GM18907 (cell line): ENCODE results near the gene MON2.
A peak's percentile ranks its signal among the peaks of the same experiment; 100 is the strongest.
"Not testable (repeated sequence)": the region's sequence is repeated elsewhere in the genome, so short reads cannot be mapped to it uniquely, and the experiment has no call there.

Experiments used
- ATAC-seq: cut with Tn5 transposase; IDR thresholded peaks from one replicate; pipeline ENCODE4 v1.9.1; 2021; ENCODE audit warnings: mild to moderate bottlenecking, moderate library complexity; ENCODE audit not compliant: unreplicated experiment

Gene MON2, protein sequence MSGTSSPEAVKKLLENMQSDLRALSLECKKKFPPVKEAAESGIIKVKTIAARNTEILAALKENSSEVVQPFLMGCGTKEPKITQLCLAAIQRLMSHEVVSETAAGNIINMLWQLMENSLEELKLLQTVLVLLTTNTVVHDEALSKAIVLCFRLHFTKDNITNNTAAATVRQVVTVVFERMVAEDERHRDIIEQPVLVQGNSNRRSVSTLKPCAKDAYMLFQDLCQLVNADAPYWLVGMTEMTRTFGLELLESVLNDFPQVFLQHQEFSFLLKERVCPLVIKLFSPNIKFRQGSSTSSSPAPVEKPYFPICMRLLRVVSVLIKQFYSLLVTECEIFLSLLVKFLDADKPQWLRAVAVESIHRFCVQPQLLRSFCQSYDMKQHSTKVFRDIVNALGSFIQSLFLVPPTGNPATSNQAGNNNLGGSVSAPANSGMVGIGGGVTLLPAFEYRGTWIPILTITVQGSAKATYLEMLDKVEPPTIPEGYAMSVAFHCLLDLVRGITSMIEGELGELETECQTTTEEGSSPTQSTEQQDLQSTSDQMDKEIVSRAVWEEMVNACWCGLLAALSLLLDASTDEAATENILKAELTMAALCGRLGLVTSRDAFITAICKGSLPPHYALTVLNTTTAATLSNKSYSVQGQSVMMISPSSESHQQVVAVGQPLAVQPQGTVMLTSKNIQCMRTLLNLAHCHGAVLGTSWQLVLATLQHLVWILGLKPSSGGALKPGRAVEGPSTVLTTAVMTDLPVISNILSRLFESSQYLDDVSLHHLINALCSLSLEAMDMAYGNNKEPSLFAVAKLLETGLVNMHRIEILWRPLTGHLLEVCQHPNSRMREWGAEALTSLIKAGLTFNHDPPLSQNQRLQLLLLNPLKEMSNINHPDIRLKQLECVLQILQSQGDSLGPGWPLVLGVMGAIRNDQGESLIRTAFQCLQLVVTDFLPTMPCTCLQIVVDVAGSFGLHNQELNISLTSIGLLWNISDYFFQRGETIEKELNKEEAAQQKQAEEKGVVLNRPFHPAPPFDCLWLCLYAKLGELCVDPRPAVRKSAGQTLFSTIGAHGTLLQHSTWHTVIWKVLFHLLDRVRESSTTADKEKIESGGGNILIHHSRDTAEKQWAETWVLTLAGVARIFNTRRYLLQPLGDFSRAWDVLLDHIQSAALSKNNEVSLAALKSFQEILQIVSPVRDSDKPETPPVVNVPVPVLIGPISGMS (N-terminal part only)

DNA sequence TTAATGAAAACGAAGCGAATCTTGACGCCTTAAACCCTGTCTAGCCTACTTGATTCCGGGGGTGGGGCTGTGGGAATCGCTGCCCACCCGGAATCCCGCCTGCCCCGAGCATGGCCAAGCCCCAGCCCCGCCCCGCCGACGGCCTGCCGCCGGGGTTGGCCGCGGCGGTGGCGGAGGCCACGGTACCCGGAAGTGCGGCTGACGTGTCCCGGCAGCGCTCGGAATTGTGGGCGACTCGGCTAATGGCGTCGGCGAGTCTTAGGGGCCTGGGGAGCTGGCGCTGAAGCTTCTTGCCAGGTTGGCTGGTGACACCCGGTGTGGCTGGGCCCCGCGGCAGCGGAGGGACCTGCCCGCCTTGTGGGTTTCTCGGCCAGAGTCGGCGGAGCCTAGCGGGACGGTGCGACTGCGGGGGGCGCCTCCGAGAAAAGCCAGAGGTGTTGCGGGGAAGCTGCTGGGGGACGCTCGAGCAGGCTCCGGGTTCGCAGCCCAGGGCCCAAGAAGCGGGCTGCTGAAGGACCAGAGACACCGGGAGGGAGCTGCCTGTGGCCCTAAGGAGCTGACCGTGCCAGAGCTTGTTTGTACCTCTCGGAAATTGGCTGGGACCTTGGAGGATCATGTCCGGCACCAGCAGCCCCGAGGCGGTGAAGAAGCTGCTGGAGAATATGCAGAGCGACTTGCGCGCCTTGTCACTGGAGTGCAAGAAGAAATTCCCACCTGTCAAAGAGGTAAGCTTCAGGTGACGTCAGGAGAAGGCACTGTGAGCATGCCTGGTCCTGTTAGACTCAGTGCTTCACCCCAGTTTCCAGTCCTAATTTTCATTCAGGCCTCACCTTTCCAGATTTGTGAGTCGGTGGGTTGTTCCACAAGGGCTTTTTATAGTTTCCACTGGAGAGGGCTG, at the start of gene MON2:
Gene MON2, plus strand, starts transcription at position 233 of the 898 bp plus-strand sequence. Its CDS starts 382 bp downstream, at position 615.
- peak; percentile 98 for ATAC-seq

DNA sequence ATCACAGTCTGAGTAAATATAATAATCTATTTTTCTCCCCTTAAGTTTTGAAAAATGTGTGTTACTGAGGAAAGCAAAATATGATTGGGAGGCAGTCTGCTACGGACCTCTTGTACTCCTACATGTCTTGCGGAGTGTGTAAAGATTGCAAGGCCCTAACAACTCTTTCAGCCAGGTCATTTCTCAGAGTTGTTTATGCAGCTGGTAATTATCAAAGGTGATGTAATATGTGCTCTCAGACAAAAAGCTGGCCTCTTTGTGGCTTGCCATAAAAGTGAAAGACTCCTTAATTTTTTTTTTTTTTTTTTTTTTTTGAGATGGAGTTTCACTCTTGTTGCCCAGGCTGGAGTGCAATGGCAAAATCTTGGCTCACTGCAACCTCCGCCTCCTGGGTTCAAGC, 40.5 kb upstream of the MON2 start:
- no peak for ATAC-seq

DNA sequence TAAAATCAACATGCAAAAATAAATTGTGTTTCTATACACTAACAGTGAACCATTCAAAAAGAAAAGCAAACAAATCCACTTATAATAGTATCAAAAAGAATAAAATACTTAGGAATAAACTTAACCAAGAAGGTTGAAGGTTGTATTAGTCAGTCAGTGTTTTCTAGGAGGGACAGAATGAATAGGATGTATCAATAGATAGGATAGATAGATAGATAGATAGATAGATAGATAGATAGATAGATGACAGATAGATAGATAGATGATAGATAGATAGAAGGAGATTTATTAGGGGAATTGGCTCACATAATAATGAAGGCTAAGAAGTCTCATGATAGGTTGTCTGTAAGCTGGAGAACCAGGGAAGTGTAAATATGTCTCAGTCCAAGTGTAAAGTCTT, 37.2 kb upstream of the MON2 start:
- no peak for ATAC-seq

DNA sequence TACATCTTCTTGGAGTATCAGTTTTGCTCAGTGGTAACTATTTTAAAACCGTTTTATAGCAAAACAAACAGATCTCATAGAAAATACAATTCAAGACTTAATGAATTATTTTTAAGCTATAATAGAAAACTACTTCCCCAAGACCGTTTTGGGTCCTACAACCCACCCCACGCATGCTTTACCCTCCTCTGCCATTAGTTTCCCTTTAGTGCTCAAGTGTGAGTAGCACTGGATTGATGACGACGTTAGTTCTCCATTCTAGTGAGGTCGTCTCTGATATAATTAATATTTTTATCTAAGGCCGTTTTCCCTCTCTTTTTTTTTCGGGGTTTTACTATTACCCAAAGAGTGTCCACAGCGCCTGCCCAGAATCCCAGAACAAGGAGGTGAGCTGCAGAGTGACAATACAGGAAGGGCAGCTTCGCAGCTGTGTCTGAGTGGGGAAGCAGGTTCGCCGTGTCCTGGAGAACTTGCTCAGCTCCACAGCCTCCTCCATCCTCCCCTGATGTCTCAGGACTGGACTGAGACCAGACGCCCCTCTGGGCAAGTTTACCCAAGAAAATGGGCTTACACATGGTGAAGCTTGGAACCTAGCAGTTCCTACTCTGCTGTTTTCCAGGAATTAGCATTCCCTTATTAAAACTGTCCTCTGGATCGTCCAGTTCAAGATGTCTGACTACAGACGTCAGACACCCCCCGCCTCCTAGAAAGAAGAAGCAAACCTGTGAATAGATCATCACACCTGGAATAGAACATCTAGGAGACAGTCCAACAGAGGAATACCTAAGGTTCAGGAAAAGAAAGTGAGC, 31.9 kb upstream of the MON2 start:
- no peak for ATAC-seq

DNA sequence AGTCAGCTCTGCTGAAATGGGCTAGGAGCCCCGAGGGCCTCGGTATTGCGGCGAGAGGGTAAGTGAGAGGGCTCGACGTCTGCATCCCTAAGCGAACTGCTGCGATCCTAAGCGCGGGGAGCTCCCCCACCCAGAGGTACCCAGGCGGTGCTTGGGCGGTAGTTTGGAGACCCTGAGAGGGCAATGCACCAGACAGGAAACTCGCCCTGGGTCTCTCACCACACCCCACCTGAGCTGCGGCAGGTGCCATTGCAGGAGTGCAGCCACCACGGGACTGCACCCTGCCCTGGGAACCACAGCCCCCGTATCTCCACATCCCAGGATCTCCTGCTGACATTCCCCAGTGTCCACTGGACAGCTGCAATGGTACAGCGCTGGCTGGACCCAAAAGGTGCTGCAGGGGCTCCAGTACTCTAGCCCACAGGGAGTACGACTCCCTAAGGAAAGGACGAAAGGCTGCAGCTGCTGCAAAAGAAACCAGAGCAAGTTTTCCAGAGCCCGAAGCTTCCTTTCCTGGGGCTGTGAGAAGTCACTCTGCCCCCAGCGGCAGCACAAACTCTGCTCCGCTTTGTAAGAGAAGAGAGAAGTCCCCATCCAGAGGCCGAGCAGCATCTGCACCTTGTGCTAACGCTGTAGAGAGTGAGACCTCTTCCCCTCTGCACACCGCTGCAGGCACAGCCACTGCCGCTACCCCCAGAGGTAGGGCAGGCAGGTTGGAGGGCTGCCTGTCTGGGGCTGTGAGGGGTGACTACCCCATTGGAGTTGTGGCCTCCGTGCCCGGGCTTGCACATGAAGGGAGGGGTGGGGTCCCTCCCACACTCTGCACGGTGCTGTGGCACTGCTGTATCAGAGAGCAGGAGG, 31.1 kb upstream of the MON2 start:
- ATAC-seq, result peak; percentile 90

DNA sequence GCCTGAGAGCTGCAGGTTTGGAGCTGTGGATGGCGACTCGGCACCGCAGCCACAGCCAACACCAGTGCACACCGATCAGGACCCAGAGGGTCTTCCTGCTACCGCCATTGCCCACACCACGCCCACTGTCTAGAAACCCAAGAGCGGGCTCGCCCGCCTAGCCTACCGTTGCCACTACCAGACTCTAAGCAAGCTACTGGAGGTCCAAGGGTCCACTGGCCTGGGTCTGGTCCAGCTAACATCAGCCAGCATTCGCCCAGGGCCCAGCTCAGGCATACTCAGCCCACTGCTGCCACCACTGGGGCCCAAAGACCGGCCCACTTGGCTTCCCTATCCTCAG, 30.5 kb upstream of the MON2 start:
- peak; percentile 4 for ATAC-seq

DNA sequence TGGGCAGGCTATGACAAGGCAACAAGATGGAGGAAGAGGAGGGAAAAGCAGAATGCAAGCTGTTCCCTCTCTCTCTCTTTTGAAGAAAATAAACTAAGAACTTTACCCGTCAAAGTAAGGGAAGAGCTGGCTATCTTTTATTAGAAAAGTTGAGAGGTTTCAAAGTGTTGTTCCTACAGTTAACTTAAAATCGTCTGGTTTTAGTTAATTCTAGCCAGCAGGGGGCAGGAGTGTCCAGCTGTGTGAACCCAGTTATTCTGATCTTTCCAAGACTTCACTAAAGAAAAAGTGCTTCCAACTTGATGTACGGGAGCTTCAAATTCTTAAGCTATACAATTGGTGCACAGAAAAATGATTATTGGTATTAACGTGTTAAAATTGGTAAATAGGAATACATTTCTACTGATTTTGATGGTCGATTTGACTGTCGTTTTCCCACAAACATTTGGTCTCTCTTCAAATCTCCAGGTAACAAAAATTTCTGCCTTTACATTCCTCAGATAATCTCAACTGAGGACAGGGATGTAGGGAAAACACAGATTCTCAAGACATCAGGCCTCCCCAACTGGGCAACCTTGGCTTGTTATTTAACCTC, 28.4 kb upstream of the MON2 start:
- ATAC-seq, result no peak

DNA sequence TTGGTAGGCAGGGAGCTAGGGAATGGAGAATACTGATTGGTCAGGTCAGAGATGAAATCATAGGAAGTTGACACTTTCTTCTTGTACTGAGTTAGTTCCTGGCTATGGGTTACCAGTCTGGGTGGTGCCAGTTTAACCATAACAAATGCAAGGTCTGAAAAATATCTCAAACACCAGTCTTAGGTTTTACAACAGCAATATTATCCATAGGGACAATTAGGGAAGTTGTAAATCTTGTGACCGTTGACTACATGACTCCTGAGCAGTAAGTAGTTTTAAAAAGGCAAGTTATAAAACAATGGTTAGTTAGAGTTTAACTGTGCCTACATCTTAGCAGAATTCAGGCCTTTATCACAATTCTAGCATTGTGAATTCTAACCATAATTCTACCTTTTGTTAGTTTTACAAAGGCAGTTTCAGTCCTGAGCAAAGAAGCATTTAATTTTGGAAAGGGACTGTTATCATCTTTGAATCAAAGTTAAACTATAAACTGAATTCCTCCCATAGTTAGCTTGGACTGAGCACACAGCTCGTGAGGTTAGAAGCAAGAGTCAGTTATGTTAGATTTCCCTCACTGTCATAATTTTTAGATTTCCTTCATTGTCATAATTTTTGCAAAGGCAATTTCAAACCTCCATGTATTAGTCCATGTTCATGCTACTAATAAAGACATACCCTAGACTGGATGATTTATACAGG, 19.7 kb upstream of the MON2 start:
- ATAC-seq, result no peak

DNA sequence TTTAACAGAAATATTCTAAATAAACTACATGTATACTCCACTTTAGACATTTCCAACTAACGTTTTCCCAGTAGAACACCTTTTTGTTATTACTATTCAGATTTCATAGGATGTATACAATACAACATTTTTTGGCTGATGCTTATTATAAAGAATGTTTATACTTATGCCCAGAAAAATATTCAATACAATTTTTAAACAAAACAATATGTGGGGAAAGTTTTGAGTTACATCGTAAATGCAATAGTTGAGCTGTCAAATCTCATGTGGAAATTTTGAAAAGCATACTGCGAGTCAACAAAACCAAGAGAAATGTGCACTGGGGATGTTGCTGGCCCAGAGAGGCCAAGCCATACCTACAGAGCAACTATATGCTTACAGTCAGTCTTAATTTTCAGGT, 18.2 kb upstream of the MON2 start:
- no peak for ATAC-seq

DNA sequence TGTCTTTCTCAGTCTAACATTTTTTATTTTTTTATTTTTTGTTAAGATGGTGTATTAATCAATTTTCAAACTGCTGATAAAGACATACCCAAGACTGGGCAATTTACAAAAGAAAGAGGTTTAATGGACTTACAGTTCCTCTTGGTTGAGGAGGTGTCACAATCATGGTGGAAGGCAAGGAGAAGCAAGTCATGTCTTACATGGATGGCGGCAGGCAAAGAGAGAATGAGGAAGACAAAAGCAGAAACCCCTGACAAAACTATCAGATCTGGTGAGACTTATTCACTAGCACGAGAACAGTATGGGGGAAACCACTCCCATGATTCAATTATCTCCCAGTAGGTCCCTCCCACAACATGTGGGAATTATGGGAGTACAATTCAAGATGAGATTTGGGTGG, 11.2 kb upstream of the MON2 start:
- not testable (repeated sequence) for ATAC-seq

DNA sequence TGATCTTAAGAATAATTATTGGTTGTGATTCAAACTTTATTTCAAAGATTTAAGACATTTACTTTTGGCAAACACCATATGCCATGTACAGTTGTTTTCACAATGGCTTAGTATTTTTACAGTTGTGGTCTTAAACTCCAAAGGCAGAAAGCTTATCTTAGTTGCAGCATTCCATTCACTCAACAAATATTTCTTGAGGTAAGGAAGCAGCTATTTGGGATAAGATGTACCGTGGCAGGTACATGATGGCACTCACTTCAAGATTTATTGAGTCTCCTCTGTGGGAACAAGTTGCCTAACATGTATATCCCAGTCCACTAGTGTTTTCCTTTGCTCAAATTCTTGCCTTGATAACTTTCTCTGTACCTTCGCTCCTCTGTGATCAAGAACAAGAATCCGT, 8.0 kb upstream of the MON2 start:
- ATAC-seq, result no peak

DNA sequence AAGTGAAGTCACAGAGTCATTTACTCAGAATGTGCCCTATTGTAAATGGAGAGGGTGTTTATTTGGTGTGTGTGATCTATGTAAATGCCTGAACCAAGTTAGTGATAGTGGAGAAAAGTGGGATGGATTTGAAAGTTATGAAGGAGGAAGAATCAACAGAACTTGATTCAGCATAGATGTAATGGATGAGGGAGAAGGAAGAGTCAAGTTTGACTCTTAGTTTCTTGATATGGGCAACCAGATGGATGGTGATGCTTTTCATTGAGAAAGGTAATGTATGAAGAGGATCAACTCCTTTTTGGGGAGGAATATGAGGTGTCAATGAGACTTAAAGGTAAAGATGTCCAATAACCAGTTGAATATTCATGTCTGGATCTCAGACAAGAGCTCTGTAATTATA, 6.7 kb upstream of the MON2 start:
- no peak for ATAC-seq

DNA sequence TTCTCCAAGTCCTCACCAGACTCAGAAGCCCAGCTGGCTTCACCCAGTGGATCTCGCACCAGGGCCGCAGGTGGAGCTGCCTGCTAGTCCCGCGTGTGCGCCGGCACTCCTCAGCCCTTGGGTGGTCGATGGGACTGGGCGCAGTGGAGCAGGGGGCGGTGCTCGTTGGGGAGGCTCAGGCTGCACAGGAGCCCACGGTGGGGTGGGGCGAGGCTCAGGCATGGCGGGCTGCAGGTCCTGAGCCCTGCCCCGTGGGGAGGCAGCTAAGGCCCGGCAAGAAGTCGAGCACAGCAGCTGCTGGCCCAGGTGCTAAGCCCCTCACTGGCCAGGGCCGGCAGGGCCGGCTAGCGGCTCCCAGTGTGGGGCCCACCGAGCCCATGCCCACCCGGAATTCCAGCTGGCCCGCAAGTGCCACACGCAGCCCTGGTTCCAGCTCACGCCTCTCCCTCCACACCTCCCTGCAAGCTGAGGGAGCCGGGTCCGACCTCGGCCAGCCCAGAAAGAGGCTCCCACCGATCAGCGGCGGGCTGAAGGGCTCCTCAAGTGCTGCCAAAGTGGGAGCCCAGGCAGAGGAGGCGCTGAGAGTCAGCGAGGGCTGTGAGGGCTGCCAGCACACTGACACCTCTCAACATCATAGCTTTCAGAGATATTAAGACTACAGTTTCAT, 5.3 kb upstream of the MON2 start:
- ATAC-seq, result not testable (repeated sequence)

DNA sequence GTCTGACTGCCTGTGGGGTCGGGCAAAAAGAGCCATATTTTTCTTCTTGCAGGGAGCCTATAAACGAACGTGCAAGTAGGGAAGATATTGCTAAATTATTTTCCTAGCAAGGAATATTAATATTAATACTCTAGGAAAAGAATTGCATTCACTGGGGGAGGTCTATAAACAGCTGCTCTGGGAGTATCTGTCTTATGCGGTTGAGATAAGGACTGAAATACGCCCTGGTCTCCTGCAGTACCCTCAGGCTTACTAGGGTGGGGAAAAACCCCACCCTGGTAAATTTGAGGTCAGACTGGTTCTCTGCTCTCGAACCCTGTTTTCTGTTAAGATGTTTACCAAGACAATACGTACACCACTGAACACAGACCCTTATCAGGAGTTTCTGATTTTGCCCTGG, 3.4 kb upstream of the MON2 start:
- ATAC-seq, result not testable (repeated sequence)

DNA sequence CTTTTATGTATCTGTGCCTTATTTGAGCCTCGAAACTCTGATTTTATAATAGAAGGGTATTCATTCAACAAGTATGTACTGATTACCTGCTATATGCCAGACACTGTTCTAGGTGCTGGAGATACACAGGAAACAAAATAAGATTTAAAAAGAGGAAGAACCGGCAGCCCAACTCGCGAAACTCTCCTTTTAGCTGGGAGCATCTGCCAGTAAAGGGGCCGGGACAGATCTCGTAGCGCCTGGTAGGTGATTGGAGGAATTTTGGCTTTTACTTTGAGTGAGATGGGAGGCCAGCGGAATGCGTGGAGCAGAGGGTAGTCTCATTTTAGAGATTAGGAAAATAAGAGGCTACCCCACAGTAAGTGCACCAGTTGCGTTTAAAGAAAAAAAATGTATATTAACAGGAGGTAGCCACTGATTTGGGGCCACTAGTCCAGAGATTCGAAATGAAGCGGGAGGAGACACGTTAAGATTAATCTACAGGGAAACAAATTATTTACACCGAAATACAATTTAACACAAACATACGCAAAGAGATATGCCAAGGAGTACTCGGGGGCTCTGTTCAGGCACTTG, 520 bp upstream of the MON2 start:
- ATAC-seq, result peak; percentile 46

DNA sequence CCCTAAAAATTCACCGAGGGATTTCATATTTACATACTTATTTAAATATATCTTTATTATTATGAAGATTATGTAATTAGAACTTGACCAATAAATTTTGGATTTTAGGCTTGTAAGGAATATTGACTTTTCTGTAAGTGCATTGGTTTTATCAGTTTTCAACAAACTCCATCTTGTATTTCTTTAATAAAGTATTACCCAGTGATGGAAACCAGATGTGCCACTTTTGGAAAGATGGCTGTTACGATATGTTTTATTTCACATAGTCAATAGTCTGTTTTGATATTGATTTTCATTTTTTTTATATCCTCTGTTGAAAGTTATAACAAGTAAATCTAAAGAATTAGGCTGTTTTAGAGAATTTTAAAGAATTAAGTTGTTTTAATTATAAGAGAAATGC, 1.8 kb downstream of the MON2 start:
- ATAC-seq, result no peak

DNA sequence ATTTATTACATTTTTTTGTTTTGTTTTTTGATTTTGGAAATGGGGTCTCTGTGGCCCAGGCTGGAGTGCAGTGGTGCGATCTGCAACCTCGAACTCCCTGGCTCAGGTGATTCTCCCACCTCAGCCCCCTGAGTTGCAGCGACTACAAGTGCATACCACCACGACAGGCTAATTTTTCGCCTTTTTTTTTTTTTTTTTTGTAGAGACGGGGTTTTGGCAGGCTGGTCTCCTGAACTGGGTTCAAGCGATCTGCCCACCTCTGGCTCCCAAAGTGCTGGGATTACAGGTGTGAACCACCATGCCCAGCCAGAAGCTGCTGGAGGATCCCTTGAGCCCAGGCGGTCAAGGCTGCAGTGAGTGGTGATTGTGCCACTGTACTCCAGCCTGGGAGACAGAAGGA, 2.3 kb downstream of the MON2 start:
- no peak for ATAC-seq
